ENCODE data around the gene GRB2.

The GRB2 gene

GRCh38 chr17:75342996-75343395 lies 62.5 kb downstream of the GRB2 start:
- no peak overlapping the region for H3K27ac ChIP-seq
- no peaks in the 10 kb centered on the region for H3K9me3 ChIP-seq (ENCODE audit: severe bottlenecking)
- no peak overlapping the region for H3K4me3 ChIP-seq (ENCODE audit: low read depth, low read length)
- no peaks in the 10 kb centered on the region for H3K27me3 ChIP-seq (ENCODE audit: insufficient read depth, low read depth, severe bottlenecking)
- H3K36me3 ChIP-seq: no peaks in the 10 kb centered on the region
- no peak for DNase-seq
- TF ChIP-seq CTCF (IDR thresholded peaks at IDR 0.05; ENCODE audit: low read depth, low read length): no peak

GRCh38 chr17:75341784-75342486 lies 63.5 kb downstream of the GRB2 start:
- Histone ChIP-seq H3K4me3 (ENCODE audit: low read depth, low read length) (no peak overlapping the region), H3K27me3 (ENCODE audit: insufficient read depth, low read depth, severe bottlenecking) (no peaks in the 10 kb centered on the region), H3K36me3 (no peaks in the 10 kb centered on the region), H3K27ac (no peak overlapping the region), H3K9me3 (ENCODE audit: severe bottlenecking) (no peaks in the 10 kb centered on the region)
- no peak for DNase-seq
- TF ChIP-seq CTCF (IDR thresholded peaks at IDR 0.05; ENCODE audit: low read depth, low read length): no peak

- DNase-seq: no peak
- H3K27ac ChIP-seq: no peak overlapping the region
- no peaks in the 10 kb centered on the region for H3K27me3 ChIP-seq (ENCODE audit: insufficient read depth, low read depth, severe bottlenecking)
- no peaks in the 10 kb centered on the region for H3K36me3 ChIP-seq
- H3K9me3 ChIP-seq (ENCODE audit: severe bottlenecking): no peaks in the 10 kb centered on the region
- TF ChIP-seq CTCF (IDR thresholded peaks at IDR 0.05; ENCODE audit: low read depth, low read length): no peak
- no peak overlapping the region for H3K4me3 ChIP-seq (ENCODE audit: low read depth, low read length)
These were observed 64.8 kb downstream of the GRB2 start for GRCh38 chr17:75340631-75341030.

GRCh38 chr17:75339971-75340370 lies 65.5 kb downstream of the GRB2 start:
- no peak for TF ChIP-seq CTCF (IDR thresholded peaks at IDR 0.05; ENCODE audit: low read depth, low read length)
- no peaks in the 10 kb centered on the region for H3K36me3 ChIP-seq
- H3K9me3 ChIP-seq (ENCODE audit: severe bottlenecking): no peaks in the 10 kb centered on the region
- no peaks in the 10 kb centered on the region for H3K27me3 ChIP-seq (ENCODE audit: insufficient read depth, low read depth, severe bottlenecking)
- DNase-seq: no peak
- H3K27ac ChIP-seq: no peak overlapping the region
- H3K4me3 ChIP-seq (ENCODE audit: low read depth, low read length): no peak overlapping the region

GRCh38 chr17:75338335-75338734 lies 67.1 kb downstream of the GRB2 start:
- Histone ChIP-seq H3K27ac (no peak overlapping the region), H3K36me3 (no peaks in the 10 kb centered on the region), H3K27me3 (ENCODE audit: insufficient read depth, low read depth, severe bottlenecking) (no peaks in the 10 kb centered on the region), H3K4me3 (ENCODE audit: low read depth, low read length) (no peak overlapping the region), H3K9me3 (ENCODE audit: severe bottlenecking) (no peaks in the 10 kb centered on the region)
- no peak for TF ChIP-seq CTCF (IDR thresholded peaks at IDR 0.05; ENCODE audit: low read depth, low read length)
- DNase-seq: no peak

GRCh38 chr17:75335315-75335714 lies 70.2 kb downstream of the GRB2 start:
- Histone ChIP-seq H3K27ac (no peak overlapping the region), H3K27me3 (ENCODE audit: insufficient read depth, low read depth, severe bottlenecking) (no peaks in the 10 kb centered on the region), H3K4me3 (ENCODE audit: low read depth, low read length) (no peak overlapping the region), H3K9me3 (ENCODE audit: severe bottlenecking) (no peaks in the 10 kb centered on the region), H3K36me3 (peaks cover 22% of the 10 kb centered on the region)
- TF ChIP-seq CTCF (IDR thresholded peaks at IDR 0.05; ENCODE audit: low read depth, low read length): no peak
- no peak for DNase-seq
